A549 (cell line): ENCODE measurements around the gene NUDCD2.

ENCODE experiments used
- CTCF ChIP-seq: fragments of >200 bp; sonication (Bioruptor Twin); formaldehyde crosslinking; IDR thresholded peaks from 3 replicates; pipeline ENCODE4 v1.5.1; 2016
- EP300 ChIP-seq, 2 experiments: fragments of >200 bp; sonication (Bioruptor Twin); formaldehyde crosslinking; IDR thresholded peaks; 2 replicates in 1 of 2; 3 replicates in 1 of 2; pipeline ENCODE4 v1.6.1; 2016 to 2017
- KDM5A ChIP-seq: fragments of 200-600 bp; sonication (generic); IDR thresholded peaks from 2 replicates; pipeline ENCODE4 v1.6.1; 2016; ENCODE audit warnings: antibody characterized with exemption, mild to moderate bottlenecking
- MAFK ChIP-seq: fragments of 450-650 bp; IDR thresholded peaks from 2 replicates; pipeline ENCODE4 v1.6.1; 2014; ENCODE audit not compliant: partially characterized antibody
- MYC ChIP-seq: IDR thresholded peaks from 2 replicates; pipeline ENCODE4 v1.6.1; 2012; ENCODE audit warnings: mild to moderate bottlenecking, inconsistent platforms, low read length, improper control_type of control experiment, borderline replicate concordance
- RAD21 ChIP-seq, 2 experiments: fragments of >200 bp in 1 of 2; sonication (Bioruptor Twin) in 1 of 2; formaldehyde crosslinking in 1 of 2; IDR thresholded peaks in 1 of 2; conservative IDR thresholded peaks in 1 of 2; 2 replicates in 1 of 2; 3 replicates in 1 of 2; pipeline ENCODE4 v1.6.1; 2012 to 2018; ENCODE audit warnings: inconsistent platforms in 1 of 2
- RCOR1 ChIP-seq: fragments of 150-350 bp; IDR thresholded peaks from 2 replicates; pipeline ENCODE4 v1.6.1; 2014; ENCODE audit warnings: antibody characterized with exemption, low read length, low read depth
- SMC3 ChIP-seq: fragments of >200 bp; sonication (Bioruptor Twin); formaldehyde crosslinking; IDR thresholded peaks from 3 replicates; pipeline ENCODE4 v1.6.1; 2018; ENCODE audit warnings: inconsistent platforms
- SREBF2 ChIP-seq: fragments of 450-650 bp; IDR thresholded peaks from 2 replicates; pipeline ENCODE4 v1.6.1; 2014; ENCODE audit warnings: mild to moderate bottlenecking, moderate library complexity
- USF2 ChIP-seq: fragments of 450-650 bp; IDR thresholded peaks from 2 replicates; pipeline ENCODE4 v1.6.1; 2014; ENCODE audit warnings: antibody characterized with exemption

DNA sequence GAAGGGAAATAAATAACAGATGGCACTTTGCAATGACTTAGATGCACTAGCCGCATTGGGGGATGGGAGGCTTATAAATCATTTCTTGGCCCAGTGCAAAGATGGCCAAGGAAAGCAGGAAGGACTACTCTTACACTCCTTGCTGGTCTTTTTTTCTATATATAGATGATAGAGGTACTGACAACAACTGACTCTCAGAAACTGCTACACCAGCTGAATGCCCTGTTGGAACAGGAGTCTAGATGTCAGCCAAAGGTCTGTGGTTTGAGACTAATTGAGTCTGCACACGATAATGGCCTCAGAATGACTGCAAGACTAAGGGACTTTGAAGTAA is 20.8 kb downstream of the NUDCD2 start:
- no peak for TF ChIP-seq CTCF
- no peak for TF ChIP-seq RCOR1
- no peak for TF ChIP-seq KDM5A
- TF ChIP-seq RAD21 (conservative IDR thresholded peaks at IDR 0.05 in 1 of 2, IDR thresholded peaks at IDR 0.05 in 1 of 2), result no peak
- no peak for TF ChIP-seq SREBF2
- TF ChIP-seq MAFK, result no peak
- TF ChIP-seq SMC3, result no peak
- TF ChIP-seq USF2, result no peak
- no peak for TF ChIP-seq EP300 (IDR thresholded peaks at IDR 0.05)
- no peak for TF ChIP-seq MYC
